NCI-H1105 (cell line): ENCODE measurements around the gene ADGRF3.
"Not testable (repeated sequence)": the region's sequence is repeated elsewhere in the genome, so short reads cannot be mapped to it uniquely, and the experiment has no call there.

ENCODE experiments used
- DNase-seq: peaks from one replicate; lab custom pipeline; 2025; lab: John Stamatoyannopoulos, UW

ADGRF3 gene, protein sequence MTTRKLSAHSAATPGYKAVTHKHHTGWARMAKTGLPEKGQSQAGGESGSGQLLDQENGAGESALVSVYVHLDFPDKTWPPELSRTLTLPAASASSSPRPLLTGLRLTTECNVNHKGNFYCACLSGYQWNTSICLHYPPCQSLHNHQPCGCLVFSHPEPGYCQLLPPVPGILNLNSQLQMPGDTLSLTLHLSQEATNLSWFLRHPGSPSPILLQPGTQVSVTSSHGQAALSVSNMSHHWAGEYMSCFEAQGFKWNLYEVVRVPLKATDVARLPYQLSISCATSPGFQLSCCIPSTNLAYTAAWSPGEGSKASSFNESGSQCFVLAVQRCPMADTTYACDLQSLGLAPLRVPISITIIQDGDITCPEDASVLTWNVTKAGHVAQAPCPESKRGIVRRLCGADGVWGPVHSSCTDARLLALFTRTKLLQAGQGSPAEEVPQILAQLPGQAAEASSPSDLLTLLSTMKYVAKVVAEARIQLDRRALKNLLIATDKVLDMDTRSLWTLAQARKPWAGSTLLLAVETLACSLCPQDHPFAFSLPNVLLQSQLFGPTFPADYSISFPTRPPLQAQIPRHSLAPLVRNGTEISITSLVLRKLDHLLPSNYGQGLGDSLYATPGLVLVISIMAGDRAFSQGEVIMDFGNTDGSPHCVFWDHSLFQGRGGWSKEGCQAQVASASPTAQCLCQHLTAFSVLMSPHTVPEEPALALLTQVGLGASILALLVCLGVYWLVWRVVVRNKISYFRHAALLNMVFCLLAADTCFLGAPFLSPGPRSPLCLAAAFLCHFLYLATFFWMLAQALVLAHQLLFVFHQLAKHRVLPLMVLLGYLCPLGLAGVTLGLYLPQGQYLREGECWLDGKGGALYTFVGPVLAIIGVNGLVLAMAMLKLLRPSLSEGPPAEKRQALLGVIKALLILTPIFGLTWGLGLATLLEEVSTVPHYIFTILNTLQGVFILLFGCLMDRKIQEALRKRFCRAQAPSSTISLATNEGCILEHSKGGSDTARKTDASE

DNA sequence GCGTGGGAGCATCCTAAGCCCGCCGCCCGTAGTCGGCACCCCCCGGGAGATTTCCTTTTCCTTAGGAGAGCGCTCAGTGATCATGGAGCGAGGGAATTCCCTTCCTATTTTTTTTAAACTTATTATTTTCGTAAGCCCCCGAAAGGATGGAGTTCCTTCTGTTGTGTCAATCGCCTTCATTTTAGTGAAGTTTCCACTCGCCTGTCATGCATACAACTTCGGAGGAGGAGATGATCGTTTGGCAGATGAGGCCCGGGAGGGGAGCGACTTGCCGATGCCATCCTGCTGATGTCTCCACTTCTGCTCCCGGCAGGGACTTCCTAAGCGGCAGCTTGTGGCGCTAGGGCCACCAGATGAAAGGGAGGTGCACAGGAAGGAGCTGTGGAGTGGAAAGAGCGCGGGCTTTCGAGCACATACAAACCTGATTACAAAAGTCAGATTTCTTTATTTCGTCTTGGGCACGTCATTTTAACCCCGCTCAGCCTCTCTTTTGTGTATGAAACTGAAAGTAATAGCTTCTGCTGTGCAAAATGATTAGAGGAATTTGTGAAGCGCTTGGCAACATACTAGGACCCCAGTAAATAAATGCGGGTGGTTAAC is at the start of gene ADGRF3:
Gene ADGRF3, minus strand, starts transcription at position 336 of the 600 bp plus-strand sequence. CDS start 555 bp downstream, outside the sequence.
- DNase-seq = peak; percentile 37

DNA sequence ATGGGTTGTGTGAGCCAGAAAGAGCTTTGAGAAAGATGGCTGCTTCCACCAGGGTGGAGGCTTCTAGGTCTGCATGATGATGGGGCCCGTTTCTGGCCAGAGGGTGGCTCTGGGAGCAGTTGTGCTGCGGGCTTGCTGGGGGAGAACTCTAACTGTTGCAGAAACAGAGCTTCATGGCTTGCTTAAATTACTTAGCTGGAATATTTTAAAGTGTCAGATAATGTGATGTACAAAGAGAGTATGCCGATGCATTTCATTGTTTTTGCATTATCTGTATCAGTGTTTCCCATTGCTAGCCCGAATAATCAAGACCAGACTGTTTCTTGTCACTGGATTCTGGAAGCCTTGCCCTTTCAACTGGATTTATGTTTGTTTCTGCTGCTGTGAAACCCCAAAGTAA is 48.8 kb upstream of the ADGRF3 start:
- DNase-seq = no peak

DNA sequence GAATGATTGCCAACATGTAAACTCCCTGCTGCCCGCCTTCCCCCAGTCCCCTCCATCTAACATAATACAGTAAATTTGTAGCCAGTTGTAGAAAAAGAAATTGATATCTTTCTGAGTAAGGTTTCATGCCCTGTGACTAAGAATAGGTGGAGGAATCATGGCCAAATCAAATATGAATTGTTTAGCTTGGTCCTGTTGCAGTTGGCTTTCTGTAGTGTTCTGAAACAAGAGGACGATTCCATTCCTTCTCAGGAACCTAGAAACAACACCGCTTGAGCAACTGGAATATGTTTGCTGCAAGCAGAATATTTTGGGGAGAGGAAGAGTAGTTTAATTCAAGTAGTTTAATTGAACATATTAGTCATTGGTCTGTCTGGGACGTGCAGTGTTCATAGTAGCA is 48.1 kb upstream of the ADGRF3 start:
- DNase-seq = no peak

DNA sequence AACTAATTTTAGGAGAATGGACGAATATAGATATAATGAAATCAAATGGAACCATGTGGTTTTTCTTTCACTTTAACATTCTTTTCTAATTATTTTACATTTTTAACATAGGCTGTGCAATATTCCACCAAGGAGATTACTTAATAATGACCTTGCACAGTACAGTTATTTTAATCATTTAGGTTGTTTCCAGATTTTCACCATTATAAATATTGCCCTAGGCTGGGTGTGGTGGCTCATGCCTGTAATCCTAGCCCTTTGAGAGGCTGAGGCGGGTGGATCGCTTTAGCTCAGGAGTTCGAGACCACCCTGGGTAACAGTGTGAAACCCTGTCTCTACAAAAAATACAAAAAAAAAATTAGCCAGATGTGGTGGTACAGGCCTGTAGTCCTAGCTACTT is 40.6 kb upstream of the ADGRF3 start:
- no peak for DNase-seq

DNA sequence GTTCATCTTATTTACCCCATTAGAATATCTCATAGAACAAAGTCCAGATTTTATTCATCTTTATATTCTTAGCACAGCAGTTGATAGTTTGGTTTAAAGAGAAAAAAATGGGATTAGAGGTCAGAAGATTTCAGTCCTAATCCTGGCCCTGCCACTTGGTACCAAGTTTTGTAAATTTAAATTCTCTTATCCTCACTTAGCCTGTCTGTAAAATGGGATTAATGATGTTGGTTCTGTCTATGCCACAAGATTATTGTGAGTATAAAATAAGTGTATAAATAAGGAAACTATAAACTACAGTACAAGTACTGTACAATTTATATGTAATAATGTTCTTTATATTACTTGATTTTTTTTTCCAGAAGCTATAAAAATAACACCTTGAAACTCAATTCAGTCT is 38.0 kb upstream of the ADGRF3 start:
- no peak for DNase-seq

DNA sequence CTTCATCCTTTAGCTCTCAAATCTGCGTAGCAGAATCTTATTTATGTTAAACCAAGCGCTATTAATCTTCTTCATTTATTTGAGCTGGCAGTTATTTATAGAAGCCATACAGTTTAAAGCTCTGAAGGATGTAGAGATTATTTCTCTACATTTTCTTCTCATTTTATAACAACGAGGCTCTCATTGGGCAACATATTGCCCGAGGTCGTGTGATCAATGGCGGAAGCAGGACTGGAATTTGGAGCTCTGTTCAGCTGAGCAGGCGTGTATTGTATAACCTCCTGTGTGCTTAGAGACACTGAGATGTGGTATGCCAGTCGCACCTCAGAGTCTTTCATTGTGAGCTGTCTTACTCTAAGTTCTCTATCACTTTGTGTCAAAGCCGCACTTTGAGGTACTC is 37.6 kb upstream of the ADGRF3 start:
- DNase-seq = no peak

DNA sequence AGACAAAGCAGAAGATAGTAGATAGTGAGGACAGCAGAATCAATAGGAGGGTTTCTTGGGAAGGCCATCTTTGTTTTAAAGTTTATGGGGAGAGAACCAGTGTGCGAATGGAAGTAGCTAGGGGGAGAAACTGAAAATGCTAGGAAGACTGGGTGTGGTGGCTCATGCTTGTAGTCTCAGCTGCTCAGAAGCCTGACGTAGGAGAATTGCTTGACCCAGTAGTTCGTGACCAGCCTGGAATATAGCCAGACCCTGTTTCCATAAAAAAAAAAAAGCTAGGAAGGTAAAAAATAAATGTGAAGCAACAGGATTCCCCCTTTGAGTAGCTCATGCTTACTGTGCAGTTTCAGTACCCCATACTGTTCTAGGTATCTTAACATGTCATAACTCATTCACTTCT is 36.0 kb upstream of the ADGRF3 start:
- DNase-seq = no peak

DNA sequence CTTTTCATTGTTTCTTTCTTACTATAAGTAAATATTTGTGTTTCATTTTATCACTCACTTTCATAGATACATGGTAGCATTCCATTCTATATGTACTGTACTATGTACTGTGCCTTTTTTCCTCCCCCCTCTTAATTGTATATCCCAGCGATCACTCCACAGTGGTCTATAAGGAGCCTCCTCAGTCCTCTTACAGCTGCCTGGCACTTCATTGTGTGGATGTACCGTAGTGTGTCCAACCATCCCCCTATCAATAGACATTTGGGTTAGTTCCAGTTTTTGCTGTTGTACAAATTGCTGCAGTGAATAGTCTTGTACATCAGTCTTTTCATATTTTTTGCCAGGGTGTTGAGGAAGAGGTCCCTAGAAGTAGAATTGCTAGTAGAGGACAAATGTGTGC is 33.7 kb upstream of the ADGRF3 start:
- DNase-seq = no peak

DNA sequence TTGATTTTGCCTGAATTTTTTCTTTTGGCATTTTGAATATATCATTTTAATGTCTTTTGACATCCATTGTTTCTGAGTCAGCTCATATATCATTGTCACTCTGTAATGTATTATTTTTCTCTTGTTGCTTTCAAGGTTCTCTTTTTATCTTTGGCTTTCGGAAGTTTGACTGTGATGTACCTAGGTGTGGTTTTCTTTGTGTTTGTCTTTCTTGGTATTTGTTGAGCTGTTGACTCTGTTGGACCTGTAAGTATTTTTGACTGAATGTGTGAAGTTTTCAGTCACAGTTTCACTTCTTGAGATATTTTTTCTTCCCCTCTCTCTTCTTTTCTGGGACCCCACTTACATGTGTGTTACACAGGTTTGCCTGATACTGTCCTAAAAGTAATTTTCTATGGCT is 30.2 kb upstream of the ADGRF3 start:
- DNase-seq = no peak

DNA sequence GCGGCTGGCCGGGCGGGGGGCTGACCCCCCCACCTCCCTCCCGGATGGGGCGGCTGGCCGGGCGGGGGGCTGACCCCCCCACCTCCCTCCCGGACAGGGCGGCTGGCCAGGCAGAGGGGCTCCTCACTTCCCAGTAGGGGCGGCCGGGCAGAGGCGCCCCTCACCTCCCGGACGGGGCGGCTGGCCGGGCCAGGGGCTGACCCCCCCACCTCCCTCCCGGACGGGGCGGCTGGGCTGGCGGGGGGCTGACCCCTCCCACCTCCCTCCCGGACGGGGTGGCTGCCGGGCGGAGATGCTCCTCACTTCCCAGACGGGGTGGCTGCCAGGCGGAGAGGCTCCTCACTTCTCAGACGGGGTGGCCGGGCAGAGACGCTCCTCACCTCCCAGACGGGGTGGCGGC is 24.3 kb upstream of the ADGRF3 start:
- DNase-seq = not testable (repeated sequence)

DNA sequence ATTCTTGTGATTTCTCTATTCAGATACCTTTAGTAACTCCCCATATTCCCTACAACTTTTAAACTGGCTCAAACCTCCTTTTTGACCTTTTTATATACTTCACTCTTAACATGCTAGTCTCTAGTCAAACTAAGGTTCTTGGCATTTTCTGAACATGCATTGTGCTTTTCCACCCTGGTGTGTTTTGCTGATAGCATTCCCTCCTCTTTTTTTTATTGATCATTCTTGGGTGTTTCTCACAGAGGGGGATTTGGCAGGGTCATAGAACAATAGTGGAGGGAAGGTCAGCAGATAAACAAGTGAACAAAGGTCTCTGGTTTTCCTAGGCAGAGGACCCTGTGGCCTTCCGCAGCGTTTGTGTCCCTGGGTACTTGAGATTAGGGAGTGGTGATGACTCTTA is 23.1 kb upstream of the ADGRF3 start:
- not testable (repeated sequence) for DNase-seq

DNA sequence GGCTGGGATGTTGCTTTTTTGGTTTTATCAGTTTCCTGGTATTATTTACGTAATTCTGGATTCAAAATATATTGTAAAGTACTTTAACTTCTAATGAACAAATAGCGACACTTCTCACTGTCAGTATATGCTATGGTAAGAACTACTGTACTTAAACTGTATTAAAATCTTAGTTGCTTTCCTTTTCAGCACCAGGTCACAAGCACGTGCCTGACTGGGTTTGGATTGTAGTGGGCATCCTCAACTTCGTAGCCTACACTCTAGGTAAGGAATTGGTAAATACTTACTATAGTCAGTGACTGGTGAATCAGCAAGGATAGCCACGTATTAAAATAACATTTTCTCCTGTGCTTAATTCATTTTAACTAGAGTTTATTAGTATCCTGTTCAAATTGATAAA is 20.4 kb upstream of the ADGRF3 start:
- DNase-seq = no peak

DNA sequence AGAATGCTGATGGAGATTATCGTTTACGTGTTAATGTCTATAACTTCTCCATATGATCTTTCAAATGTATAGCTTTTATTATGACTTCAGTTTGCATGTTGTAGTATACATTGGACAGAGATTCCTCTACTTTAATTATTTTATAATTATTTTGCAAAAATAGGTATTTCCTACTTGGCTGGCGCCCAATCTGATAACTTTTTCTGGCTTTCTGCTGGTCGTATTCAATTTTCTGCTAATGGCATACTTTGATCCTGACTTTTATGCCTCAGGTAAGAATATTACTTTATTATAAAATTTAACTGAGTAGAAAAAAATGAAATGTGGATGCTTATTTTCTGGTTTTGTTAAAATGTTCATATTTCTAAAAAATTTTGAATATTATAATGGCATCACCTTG is 18.1 kb upstream of the ADGRF3 start:
- no peak for DNase-seq

DNA sequence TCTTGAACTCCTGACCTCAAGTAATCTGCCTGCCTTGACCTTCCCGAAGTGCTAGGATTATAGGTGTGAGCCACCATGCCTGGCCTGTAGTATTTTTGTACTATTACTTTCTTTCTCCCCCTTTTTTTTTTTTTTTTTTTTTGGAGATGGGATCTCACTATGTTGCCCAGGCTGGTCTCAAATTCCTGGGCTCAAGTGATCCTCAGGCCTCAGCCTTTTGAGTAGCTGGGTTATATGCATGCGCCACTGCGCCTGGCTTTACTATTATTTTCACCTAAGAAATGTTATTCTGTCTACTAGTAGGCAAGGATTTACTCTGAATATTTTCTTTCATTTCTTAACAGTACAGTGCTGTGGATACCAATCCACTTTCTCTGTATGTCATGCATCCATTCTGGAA is 17.4 kb upstream of the ADGRF3 start:
- no peak for DNase-seq

DNA sequence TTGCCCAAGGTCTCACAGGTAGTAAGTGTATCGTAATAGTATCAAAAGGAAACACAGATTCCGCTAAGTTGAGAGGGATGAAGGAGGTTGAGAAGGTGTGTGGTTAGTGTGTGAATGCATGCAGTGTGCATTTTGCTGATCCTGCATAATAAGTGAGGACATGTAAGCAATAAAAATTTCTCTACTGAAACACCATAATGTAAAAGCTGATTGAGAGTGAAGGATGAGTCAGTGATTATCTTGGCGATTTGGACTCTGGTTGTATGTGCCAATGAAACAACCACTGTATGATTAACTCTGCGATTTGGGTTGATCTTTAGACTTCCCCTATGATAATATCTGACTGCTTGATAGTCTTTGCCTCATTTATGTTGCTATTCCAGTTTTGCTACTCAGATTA is 16.7 kb upstream of the ADGRF3 start:
- no peak for DNase-seq

DNA sequence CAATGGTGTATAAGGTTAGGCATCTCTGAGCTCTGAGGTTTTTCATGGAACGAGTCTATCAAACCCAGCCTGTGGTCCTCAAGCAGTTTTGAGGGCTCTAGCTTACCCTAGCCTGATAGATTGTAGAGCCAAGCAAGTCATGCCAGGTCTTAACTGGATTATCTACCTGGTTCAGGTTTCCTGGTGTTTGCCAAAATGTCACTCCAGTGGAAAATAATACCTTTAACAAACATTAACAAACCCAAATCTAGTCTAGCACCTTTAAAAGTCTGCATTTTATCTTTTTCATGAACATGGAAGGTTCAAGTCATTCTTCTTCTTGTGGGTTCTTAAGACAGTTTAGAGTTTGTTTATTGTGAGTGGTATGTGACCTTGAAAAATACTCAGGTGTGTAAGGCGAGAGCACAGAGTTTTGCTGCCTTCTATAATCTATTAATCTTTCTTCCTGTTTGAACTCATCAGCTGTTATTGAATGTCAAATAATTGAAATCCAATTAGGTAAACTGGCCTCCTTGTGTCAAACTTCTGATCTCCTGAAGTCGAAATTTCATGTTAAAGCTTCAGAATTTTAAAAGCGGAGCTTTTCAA is 13.4 kb upstream of the ADGRF3 start:
- no peak for DNase-seq

DNA sequence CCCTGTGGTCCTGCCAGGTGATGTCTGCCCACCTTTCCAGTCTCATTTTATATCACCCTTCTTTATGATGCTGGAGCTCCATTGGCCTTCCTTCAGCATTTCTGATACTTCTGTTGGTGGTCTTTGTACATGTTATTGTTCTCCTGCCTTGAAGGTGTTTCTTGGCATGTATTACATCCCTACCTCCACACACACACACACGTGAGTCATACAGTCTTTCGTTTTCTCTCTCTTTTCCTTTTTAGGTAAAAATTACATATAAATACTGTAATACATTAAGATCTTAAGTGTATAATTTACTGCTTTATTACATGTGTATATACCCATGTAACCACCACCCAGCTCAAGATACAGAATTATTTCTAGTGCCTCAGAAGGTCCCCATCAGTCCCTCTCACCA is 10.2 kb upstream of the ADGRF3 start:
- DNase-seq = no peak

DNA sequence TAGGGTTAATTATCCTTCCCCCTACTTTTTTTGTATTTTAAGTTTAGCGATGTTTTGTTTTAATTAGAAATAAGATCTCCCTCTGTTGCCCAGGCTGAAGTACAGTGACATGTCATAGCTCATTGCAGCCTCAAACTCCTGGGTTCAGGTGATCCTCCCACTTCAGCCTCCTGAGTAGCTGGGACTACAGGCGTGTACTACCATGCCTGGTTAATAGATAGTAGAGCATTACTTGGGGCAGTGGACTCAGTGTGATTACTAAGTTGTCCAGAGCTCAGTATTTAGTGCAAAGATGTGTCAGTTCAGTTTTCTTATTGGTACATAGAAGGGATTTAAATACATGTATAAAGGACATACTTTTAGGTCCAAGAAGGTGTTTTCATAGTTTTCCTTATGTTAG is 9.5 kb upstream of the ADGRF3 start:
- no peak for DNase-seq

DNA sequence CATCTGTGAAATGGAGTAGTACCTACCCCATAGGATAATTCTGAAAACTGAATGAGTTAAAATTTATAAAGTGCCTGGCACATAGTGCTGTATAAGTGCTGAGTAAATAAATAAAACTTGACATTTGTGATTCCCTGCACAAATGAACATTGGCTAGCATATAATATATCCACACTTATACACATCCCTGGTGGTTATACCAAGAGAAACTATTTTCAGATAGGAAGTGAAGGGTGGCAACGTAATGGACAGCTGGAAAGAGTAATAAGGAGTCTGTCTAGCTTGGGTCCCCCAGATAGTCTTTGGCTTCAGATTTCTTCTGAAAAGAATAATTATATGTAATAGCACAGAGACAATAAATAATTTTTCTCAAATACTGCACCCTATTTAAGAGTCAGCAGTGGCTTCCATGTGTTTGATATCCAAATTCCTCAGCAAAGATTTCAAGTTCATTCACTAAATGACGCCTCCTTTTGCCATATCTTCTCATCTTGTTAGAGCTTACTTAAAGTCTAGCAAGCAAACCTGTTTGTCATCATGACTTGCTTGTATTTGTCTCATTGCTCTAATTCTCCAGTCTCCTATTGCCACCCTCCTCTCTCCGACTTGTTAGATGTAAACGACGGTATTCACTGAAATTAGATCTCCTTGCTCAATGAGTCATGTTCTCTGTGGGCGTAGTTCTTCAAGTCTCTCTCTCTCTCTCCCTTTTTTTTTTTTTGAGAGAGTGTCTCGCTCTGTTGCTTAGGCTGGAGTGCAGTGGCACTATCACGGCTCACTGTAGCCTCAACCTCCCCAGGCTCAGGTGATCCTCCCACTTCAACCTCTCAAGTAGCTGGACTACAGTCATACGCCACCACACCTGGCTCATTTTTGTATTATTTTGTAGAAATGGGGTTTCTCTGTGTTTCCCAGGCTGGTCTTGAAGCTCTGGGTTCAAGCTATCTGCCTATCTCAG is 8.7 kb upstream of the ADGRF3 start:
- no peak for DNase-seq

DNA sequence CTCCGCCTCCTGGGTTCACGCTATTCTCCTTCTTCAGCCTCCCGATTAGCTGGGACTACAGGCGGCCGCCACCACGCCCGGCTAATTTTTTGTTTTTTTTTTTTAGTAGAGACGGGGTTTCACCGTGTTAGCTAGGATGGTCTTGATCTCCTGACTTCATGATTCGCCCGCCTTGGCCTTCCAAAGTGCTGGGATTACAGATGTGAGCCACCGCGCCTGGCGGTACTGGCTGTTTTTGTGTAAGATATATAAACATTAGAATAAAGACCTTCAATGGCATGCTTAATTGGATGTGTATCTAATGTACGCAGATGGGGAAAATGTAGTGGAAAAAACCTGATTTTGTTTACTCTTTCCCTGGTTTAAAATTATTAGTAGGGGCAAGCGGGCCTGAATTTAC is 7.9 kb upstream of the ADGRF3 start:
- not testable (repeated sequence) for DNase-seq

DNA sequence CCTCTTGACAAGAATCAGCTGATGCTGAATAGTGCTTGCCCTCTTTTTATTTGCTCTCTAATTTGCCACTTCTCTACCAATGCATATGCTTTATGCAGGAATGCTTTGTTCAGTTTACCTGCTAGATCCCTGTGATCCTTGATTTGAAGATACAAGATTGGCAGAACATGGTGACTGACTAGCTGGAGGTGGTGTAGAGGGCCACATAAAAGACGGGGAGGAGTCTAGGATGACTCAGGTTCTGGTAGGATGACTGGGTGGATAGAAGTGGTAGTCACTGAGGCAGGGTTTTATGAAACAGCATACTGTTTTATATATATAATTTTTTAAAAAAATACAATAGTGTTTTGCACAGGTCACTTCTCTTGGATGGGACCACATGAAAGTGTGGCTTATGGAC is 6.3 kb upstream of the ADGRF3 start:
- DNase-seq = no peak
